ENCODE data around the gene CIT. TPM values are rescaled to one million over a fixed set of nuclear protein-coding genes. Genes with fewer than 3 reads are reported as not detected.

Gene CIT
- total and polyA plus RNA-seq, 7 donors, result 1.2 to 9.2 (median 5.4) TPM

DNA sequence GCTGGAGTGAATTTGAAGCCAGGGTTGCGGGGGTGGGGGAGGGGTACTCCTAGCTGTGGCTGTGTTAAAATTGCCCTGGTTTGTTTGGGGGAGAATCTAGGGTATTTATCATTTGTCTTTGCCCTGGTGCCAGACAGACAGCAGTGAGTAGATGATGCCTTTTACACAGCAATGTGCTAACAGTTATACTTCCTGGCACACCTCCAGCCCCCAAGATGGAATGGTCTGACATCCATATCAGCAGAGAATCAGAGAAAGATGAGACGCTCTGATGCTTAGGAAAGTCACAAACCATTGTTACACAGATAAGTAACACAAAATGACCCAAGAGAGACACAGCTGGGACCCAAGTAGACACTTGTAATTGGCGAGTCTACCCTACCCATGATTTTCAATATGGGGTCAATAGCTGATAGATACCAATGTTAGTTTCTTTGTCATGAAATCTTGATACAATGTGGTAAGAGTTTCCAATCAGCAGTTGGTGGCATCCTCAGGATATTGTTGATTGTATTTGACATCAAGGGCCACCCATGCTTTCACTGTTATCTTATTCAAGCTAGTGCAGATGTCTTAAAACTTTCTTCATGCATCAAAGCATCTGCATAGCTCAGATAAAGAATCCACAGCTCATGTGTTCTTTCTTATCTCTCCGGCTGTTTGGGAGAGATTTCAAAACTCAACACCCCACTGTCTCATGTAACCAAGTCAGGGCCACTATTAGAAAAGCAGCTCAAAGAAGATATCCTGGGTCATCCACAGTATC is 211.8 kb downstream of the CIT start:
- H3K4me1 ChIP-seq, result peaks cover 0 to 22% (median 20%) of the 10 kb centered on the region in 4 donors
- H3K4me3 ChIP-seq, result no peak overlapping the region
- H3K36me3 ChIP-seq, result no peaks in the 10 kb centered on the region
- H3K9me3 ChIP-seq, result no peaks in the 10 kb centered on the region
- intact Hi-C loops (cut with DNase I), result loop anchor here (5.0 kb wide), 1 partner anchor 1288 kb away; the partner anchor contains the start of gene SUDS3
- no peak for DNase-seq
- TF ChIP-seq POLR2AphosphoS5 (IDR thresholded peaks at IDR 0.05) (no peak), POLR2A (IDR thresholded peaks at IDR 0.05) (no peak), EP300 (IDR thresholded peaks at IDR 0.05) (no peak)
- TF ChIP-seq, protein P1, sequence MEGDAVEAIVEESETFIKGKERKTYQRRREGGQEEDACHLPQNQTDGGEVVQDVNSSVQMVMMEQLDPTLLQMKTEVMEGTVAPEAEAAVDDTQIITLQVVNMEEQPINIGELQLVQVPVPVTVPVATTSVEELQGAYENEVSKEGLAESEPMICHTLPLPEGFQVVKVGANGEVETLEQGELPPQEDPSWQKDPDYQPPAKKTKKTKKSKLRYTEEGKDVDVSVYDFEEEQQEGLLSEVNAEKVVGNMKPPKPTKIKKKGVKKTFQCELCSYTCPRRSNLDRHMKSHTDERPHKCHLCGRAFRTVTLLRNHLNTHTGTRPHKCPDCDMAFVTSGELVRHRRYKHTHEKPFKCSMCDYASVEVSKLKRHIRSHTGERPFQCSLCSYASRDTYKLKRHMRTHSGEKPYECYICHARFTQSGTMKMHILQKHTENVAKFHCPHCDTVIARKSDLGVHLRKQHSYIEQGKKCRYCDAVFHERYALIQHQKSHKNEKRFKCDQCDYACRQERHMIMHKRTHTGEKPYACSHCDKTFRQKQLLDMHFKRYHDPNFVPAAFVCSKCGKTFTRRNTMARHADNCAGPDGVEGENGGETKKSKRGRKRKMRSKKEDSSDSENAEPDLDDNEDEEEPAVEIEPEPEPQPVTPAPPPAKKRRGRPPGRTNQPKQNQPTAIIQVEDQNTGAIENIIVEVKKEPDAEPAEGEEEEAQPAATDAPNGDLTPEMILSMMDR (IDR thresholded peaks at IDR 0.05), result no peak
- H3K27ac ChIP-seq, result no peak overlapping the region
- no peaks in the 10 kb centered on the region for H3K27me3 ChIP-seq
- WGBS, 2 donors, result 91 to 93% methylated on average over 4 of the region's 4 CpGs

DNA sequence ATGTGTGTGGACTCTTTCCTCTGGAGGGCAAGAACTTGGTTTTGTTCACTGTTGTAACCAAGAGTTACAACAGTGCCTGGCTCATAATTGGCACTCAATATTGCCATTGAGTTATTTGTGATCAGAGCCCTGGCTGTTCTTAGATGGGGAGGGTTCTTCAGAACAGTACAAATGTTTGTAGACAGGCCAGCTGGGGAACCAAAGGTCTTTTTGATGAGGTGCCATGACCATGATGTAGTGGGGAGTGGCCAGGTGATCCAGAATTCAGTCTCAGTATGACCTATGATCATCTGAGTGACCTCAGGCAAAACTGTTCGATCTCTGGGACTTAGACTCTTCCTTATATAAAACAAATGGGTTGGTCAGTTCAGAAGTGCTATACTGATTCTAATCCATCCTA is 212.5 kb downstream of the CIT start:
- Histone ChIP-seq H3K27ac (no peak overlapping the region), H3K4me1 (peaks cover 0 to 20% (median 17%) of the 10 kb centered on the region in 4 donors), H3K36me3 (no peaks in the 10 kb centered on the region), H3K27me3 (no peaks in the 10 kb centered on the region), H3K9me3 (no peaks in the 10 kb centered on the region), H3K4me3 (no peak overlapping the region)
- TF ChIP-seq POLR2AphosphoS5 (IDR thresholded peaks at IDR 0.05) (no peak), EP300 (IDR thresholded peaks at IDR 0.05) (no peak), POLR2A (IDR thresholded peaks at IDR 0.05) (no peak)
- TF ChIP-seq, protein P1 (IDR thresholded peaks at IDR 0.05), result no peak
- intact Hi-C loops (cut with DNase I), result loop anchor here (5.0 kb wide), 1 partner anchor 1287 kb away; the partner anchor contains the start of gene SUDS3
- DNase-seq, result no peak
- WGBS, 2 donors, result 73 to 89% methylated on average over 1 of the region's 1 CpG

DNA sequence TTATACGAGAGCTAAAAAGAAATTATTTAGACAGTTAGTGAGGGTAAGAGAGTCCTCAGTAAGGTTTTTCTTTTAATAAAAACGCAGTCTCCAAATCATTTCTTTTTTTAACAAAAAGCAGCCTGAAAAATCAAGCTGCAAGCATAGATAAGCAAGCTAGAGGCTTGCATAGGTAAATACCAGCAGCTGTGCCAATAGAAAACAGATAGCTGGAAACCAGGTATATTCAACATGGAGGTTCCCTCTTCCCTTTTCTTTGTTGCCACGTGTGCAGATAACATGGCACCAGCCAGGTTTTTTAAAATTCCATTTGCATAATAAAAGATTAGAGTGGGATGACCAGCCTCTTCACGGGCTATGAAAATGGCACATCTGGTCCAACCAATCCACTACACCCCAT is 215.2 kb downstream of the CIT start:
- WGBS, 2 donors, result 75 to 80% methylated on average over 4 of the region's 4 CpGs
- peaks cover 0 to 4% (median 2%) of the 10 kb centered on the region in 4 donors for H3K4me1 ChIP-seq
- no peaks in the 10 kb centered on the region for H3K9me3 ChIP-seq
- no peaks in the 10 kb centered on the region for H3K36me3 ChIP-seq
- no peak overlapping the region for H3K4me3 ChIP-seq
- no peaks in the 10 kb centered on the region for H3K27me3 ChIP-seq
- no peak for DNase-seq
- intact Hi-C loops (cut with DNase I), result no loop called here
- H3K27ac ChIP-seq, result no peak overlapping the region
- TF ChIP-seq POLR2AphosphoS5 (IDR thresholded peaks at IDR 0.05) (no peak), EP300 (IDR thresholded peaks at IDR 0.05) (no peak), POLR2A (IDR thresholded peaks at IDR 0.05) (no peak)
- TF ChIP-seq, protein P1 (IDR thresholded peaks at IDR 0.05), result no peak

DNA sequence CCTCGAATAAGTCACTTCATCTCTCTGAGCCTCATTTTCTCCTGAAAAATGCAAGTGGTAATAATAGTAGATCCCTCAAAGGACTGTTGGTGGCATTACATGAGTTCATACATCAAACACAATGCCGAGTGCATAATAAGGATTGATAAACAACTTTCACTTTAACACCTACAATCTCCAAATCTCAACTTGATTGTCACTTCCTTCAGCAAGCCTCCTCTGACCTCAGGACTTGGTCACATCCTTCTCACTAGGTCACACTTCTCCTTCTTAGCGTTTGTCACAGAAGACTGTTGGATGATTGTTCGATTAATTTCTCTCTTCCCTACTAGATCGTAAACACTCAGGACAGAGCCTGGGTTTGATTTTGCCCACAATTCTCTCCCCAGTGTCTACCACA is 217.0 kb downstream of the CIT start:
- Histone ChIP-seq H3K27me3 (no peaks in the 10 kb centered on the region), H3K36me3 (no peaks in the 10 kb centered on the region), H3K4me3 (no peak overlapping the region), H3K9me3 (no peaks in the 10 kb centered on the region), H3K4me1 (no peaks in the 10 kb centered on the region), H3K27ac (no peak overlapping the region)
- 77 to 80% methylated on average over 5 of the region's 5 CpGs for WGBS, 2 donors
- DNase-seq, result no peak
- no peak for TF ChIP-seq POLR2A (IDR thresholded peaks at IDR 0.05)
- TF ChIP-seq, protein P1 (IDR thresholded peaks at IDR 0.05), result no peak
- TF ChIP-seq POLR2AphosphoS5 (IDR thresholded peaks at IDR 0.05), result no peak
- no peak for TF ChIP-seq EP300 (IDR thresholded peaks at IDR 0.05)
- intact Hi-C loops (cut with DNase I), result no loop called here

Measured in sigmoid colon (tissue), 7 donors.